TTC549 (cell line): ENCODE data around the gene CDNF.

Experiments used
- FAIRE-seq: peaks from 2 replicates; lab custom pipeline; 2012; peaks lifted over from hg19 to GRCh38; lab: Jason Lieb, UNC

CDNF gene

GRCh38 chr10:14787938-14788337, 49.9 kb downstream of the CDNF start:
- FAIRE-seq = no peak

- FAIRE-seq = no peak
These were observed 53.3 kb downstream of the CDNF start for GRCh38 chr10:14784459-14785055.

GRCh38 chr10:14782691-14783363, 55.0 kb downstream of the CDNF start:
- no peak for FAIRE-seq

- no peak for FAIRE-seq
These were observed 56.1 kb downstream of the CDNF start for GRCh38 chr10:14781763-14782162.

GRCh38 chr10:14779001-14779651, 58.7 kb downstream of the CDNF start:
- no peak for FAIRE-seq

- no peak for FAIRE-seq
These were observed 61.3 kb downstream of the CDNF start for GRCh38 chr10:14776546-14776945.

GRCh38 chr10:14775656-14776055, 62.2 kb downstream of the CDNF start:
- FAIRE-seq = no peak

- no peak for FAIRE-seq
These were observed 63.0 kb downstream of the CDNF start, which contains the start of gene FAM107B for GRCh38 chr10:14774797-14775196. Gene FAM107B (minus strand): TSS chr10:14774897. CDS start chr10:14774663, 234 bp downstream.

- no peak for FAIRE-seq
These were observed 63.6 kb downstream of the CDNF start for GRCh38 chr10:14774214-14774580.

- no peak for FAIRE-seq
These were observed 64.2 kb downstream of the CDNF start for GRCh38 chr10:14773551-14774213.

- FAIRE-seq = no peak
These were observed 65.4 kb downstream of the CDNF start for GRCh38 chr10:14772399-14772798.

- FAIRE-seq = no peak
These were observed 66.9 kb downstream of the CDNF start for GRCh38 chr10:14770927-14771326.
